ENCODE results near the gene CBFA2T3.
A peak's percentile ranks its signal among the peaks of the same experiment; 100 is the strongest.

CBFA2T3 gene

GRCh38 chr16:88936008-88936555 is 40.9 kb downstream of the CBFA2T3 start:
- H3K18ac ChIP-seq (ENCODE audit: low read depth in 1 of 2, low read length in 2 of 2), result no peak overlapping the region
- H2BK120ac ChIP-seq (ENCODE audit: low read depth, low read length), result no peak overlapping the region
- H3K4ac ChIP-seq (ENCODE audit: low read depth in 1 of 2, low read length in 2 of 2), result no peak overlapping the region
- H3K27me3 ChIP-seq (ENCODE audit: control insufficient read depth in 1 of 2, insufficient read depth in 1 of 2, low read length in 2 of 2), result peaks cover 54 to 76% of the 10 kb centered on the region in 2 experiments
- no peak overlapping the region for H4K91ac ChIP-seq (ENCODE audit: low read length)
- H2AFZ ChIP-seq (ENCODE audit: low read depth, low read length), result no peak overlapping the region
- H3K4me2 ChIP-seq (ENCODE audit: low read length, poor library complexity, severe bottlenecking), result no peak overlapping the region
- DNase-seq, result no peak
- WGBS, result 65% methylated on average over 19 of the region's 19 CpGs
- H3K27ac ChIP-seq (ENCODE audit: low read length, poor library complexity, severe bottlenecking), result no peak overlapping the region
- H3K14ac ChIP-seq (ENCODE audit: low read length in 2 of 2), result no peak overlapping the region
- no peaks in the 10 kb centered on the region for H3K9me3 ChIP-seq (ENCODE audit: control insufficient read depth, low read length)
- peaks cover 0 to 2% of the 10 kb centered on the region in 2 experiments for H3K36me3 ChIP-seq (ENCODE audit: control insufficient read depth in 1 of 2, insufficient read depth in 2 of 2, low read depth in 1 of 2, low read length in 2 of 2)
- H2BK12ac ChIP-seq (ENCODE audit: low read length in 2 of 2), result no peak overlapping the region
- H2BK15ac ChIP-seq (ENCODE audit: low read depth, poor library complexity, severe bottlenecking), result no peak overlapping the region
- no peak overlapping the region for H2BK5ac ChIP-seq (ENCODE audit: low read depth, low read length, poor library complexity, severe bottlenecking)
- no peaks in the 10 kb centered on the region for H3K79me1 ChIP-seq (replicated peaks; ENCODE audit: low read length, poor library complexity, severe bottlenecking)
- no peak overlapping the region for H2AK5ac ChIP-seq (ENCODE audit: low read length, severe bottlenecking)
- no peak overlapping the region for H3K9ac ChIP-seq (ENCODE audit: low read length)
- no peak overlapping the region for H3K23ac ChIP-seq (ENCODE audit: low read length in 2 of 2)
- no peak overlapping the region for H4K8ac ChIP-seq (ENCODE audit: low read length)
- H3K4me1 ChIP-seq (ENCODE audit: control insufficient read depth, insufficient read depth, low read depth, low read length), result peaks cover 8% of the 10 kb centered on the region
- no peak overlapping the region for H3K4me3 ChIP-seq (ENCODE audit: insufficient read depth in 1 of 2, low read depth in 1 of 2, low read length in 2 of 2)

GRCh38 chr16:88934066-88934667 is 42.8 kb downstream of the CBFA2T3 start:
- no peak for DNase-seq
- Histone ChIP-seq H2BK120ac (ENCODE audit: low read depth, low read length) (no peak overlapping the region), H3K4me3 (ENCODE audit: insufficient read depth in 1 of 2, low read depth in 1 of 2, low read length in 2 of 2) (no peak overlapping the region), H4K91ac (ENCODE audit: low read length) (no peak overlapping the region), H3K4me2 (ENCODE audit: low read length, poor library complexity, severe bottlenecking) (no peak overlapping the region), H3K9me3 (ENCODE audit: control insufficient read depth, low read length) (no peaks in the 10 kb centered on the region), H3K14ac (ENCODE audit: low read length in 2 of 2) (no peak overlapping the region), H3K36me3 (ENCODE audit: control insufficient read depth in 1 of 2, insufficient read depth in 2 of 2, low read depth in 1 of 2, low read length in 2 of 2) (peaks cover 0 to 2% of the 10 kb centered on the region in 2 experiments), H2BK15ac (ENCODE audit: low read depth, poor library complexity, severe bottlenecking) (no peak overlapping the region), H3K9ac (ENCODE audit: low read length) (no peak overlapping the region), H3K4ac (ENCODE audit: low read depth in 1 of 2, low read length in 2 of 2) (no peak overlapping the region), H3K18ac (ENCODE audit: low read depth in 1 of 2, low read length in 2 of 2) (no peak overlapping the region), H3K27me3 (ENCODE audit: control insufficient read depth in 1 of 2, insufficient read depth in 1 of 2, low read length in 2 of 2) (peaks cover 42 to 64% of the 10 kb centered on the region in 2 experiments), H2BK12ac (ENCODE audit: low read length in 2 of 2) (no peak overlapping the region), H2BK5ac (ENCODE audit: low read depth, low read length, poor library complexity, severe bottlenecking) (no peak overlapping the region), H3K23ac (ENCODE audit: low read length in 2 of 2) (no peak overlapping the region), H4K8ac (ENCODE audit: low read length) (no peak overlapping the region), H3K79me1 (replicated peaks; ENCODE audit: low read length, poor library complexity, severe bottlenecking) (no peaks in the 10 kb centered on the region), H2AFZ (ENCODE audit: low read depth, low read length) (no peak overlapping the region), H3K27ac (ENCODE audit: low read length, poor library complexity, severe bottlenecking) (no peak overlapping the region), H2AK5ac (ENCODE audit: low read length, severe bottlenecking) (no peak overlapping the region), H3K4me1 (ENCODE audit: control insufficient read depth, insufficient read depth, low read depth, low read length) (no peaks in the 10 kb centered on the region)
- 81% methylated on average over 33 of the region's 33 CpGs for WGBS

DNA sequence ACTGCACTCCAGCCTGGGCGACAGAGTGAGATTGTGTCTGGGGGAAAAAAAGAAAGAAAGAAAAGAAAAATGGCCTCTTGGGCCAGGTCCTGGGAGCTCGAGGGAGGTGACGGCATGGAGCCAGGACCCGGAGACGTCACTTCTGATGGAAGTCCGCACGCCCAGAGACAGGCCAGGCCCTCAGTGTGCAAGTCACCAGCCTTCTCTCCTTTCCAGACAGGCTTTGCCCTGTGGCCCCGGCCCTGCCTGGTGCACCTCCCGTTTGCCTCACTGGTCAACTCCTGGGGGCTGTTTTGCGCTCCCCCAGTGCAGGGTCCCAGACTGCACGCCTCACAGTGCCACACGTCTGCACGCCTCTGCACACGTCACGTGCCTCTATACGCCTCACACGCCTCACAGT is 44.1 kb downstream of the CBFA2T3 start:
- Histone ChIP-seq H3K14ac (ENCODE audit: low read length in 2 of 2) (peak overlapping the region in 1 of 2 experiments; percentile 56), H3K9me3 (ENCODE audit: control insufficient read depth, low read length) (no peaks in the 10 kb centered on the region), H3K4me1 (ENCODE audit: control insufficient read depth, insufficient read depth, low read depth, low read length) (peaks cover 4% of the 10 kb centered on the region), H2AFZ (ENCODE audit: low read depth, low read length) (no peak overlapping the region), H3K23ac (ENCODE audit: low read length in 2 of 2) (no peak overlapping the region), H3K27ac (ENCODE audit: low read length, poor library complexity, severe bottlenecking) (no peak overlapping the region), H3K4me3 (ENCODE audit: insufficient read depth in 1 of 2, low read depth in 1 of 2, low read length in 2 of 2) (no peak overlapping the region), H3K9ac (ENCODE audit: low read length) (no peak overlapping the region), H3K79me1 (replicated peaks; ENCODE audit: low read length, poor library complexity, severe bottlenecking) (no peaks in the 10 kb centered on the region), H2BK12ac (ENCODE audit: low read length in 2 of 2) (no peak overlapping the region), H3K18ac (ENCODE audit: low read depth in 1 of 2, low read length in 2 of 2) (no peak overlapping the region), H3K36me3 (ENCODE audit: control insufficient read depth in 1 of 2, insufficient read depth in 2 of 2, low read depth in 1 of 2, low read length in 2 of 2) (peaks cover 0 to 2% of the 10 kb centered on the region in 2 experiments), H2BK15ac (ENCODE audit: low read depth, poor library complexity, severe bottlenecking) (no peak overlapping the region), H3K4me2 (ENCODE audit: low read length, poor library complexity, severe bottlenecking) (no peak overlapping the region), H4K91ac (ENCODE audit: low read length) (no peak overlapping the region), H4K8ac (ENCODE audit: low read length) (no peak overlapping the region), H2BK5ac (ENCODE audit: low read depth, low read length, poor library complexity, severe bottlenecking) (no peak overlapping the region), H3K27me3 (ENCODE audit: control insufficient read depth in 1 of 2, insufficient read depth in 1 of 2, low read length in 2 of 2) (peaks cover 31 to 59% of the 10 kb centered on the region in 2 experiments), H2BK120ac (ENCODE audit: low read depth, low read length) (no peak overlapping the region), H2AK5ac (ENCODE audit: low read length, severe bottlenecking) (no peak overlapping the region), H3K4ac (ENCODE audit: low read depth in 1 of 2, low read length in 2 of 2) (no peak overlapping the region)
- no peak for DNase-seq
- WGBS, result 88% methylated on average over 17 of the region's 17 CpGs

DNA sequence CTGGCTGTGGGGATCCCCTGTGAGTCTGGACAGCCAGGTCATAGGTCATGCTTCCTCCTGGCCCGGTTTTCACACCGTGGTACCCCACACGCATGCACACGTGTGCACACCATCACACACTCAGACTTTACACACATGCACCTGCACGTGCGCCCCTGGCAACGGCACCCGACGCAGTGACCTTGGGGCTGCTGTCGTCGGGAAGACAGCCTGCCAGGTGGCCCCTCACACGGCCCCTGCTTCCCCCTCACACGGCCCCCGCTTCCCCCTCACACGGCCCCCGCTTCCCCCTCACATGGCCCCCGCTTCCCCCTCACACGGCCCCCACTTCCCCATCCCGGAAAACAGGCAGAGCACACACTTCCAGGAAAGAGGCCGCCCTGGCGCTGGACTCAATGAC is 45.1 kb downstream of the CBFA2T3 start:
- H3K4me1 ChIP-seq (ENCODE audit: control insufficient read depth, insufficient read depth, low read depth, low read length), result peaks cover 10% of the 10 kb centered on the region
- H2BK15ac ChIP-seq (ENCODE audit: low read depth, poor library complexity, severe bottlenecking), result no peak overlapping the region
- peak overlapping the region in 1 of 2 experiments; percentile 29 for H3K14ac ChIP-seq (ENCODE audit: low read length in 2 of 2)
- no peak overlapping the region for H4K8ac ChIP-seq (ENCODE audit: low read length)
- no peak for DNase-seq
- no peak overlapping the region for H2AK5ac ChIP-seq (ENCODE audit: low read length, severe bottlenecking)
- H2BK5ac ChIP-seq (ENCODE audit: low read depth, low read length, poor library complexity, severe bottlenecking), result no peak overlapping the region
- H2BK120ac ChIP-seq (ENCODE audit: low read depth, low read length), result no peak overlapping the region
- 89% methylated on average over 12 of the region's 21 CpGs for WGBS
- no peak overlapping the region for H3K4me2 ChIP-seq (ENCODE audit: low read length, poor library complexity, severe bottlenecking)
- no peak overlapping the region for H3K4me3 ChIP-seq (ENCODE audit: insufficient read depth in 1 of 2, low read depth in 1 of 2, low read length in 2 of 2)
- H3K9ac ChIP-seq (ENCODE audit: low read length), result no peak overlapping the region
- no peaks in the 10 kb centered on the region for H3K36me3 ChIP-seq (ENCODE audit: control insufficient read depth in 1 of 2, insufficient read depth in 2 of 2, low read depth in 1 of 2, low read length in 2 of 2)
- no peak overlapping the region for H3K18ac ChIP-seq (ENCODE audit: low read depth in 1 of 2, low read length in 2 of 2)
- no peaks in the 10 kb centered on the region for H3K9me3 ChIP-seq (ENCODE audit: control insufficient read depth, low read length)
- no peak overlapping the region for H4K91ac ChIP-seq (ENCODE audit: low read length)
- H3K4ac ChIP-seq (ENCODE audit: low read depth in 1 of 2, low read length in 2 of 2), result no peak overlapping the region
- H2BK12ac ChIP-seq (ENCODE audit: low read length in 2 of 2), result no peak overlapping the region
- no peak overlapping the region for H3K23ac ChIP-seq (ENCODE audit: low read length in 2 of 2)
- no peaks in the 10 kb centered on the region for H3K79me1 ChIP-seq (replicated peaks; ENCODE audit: low read length, poor library complexity, severe bottlenecking)
- no peak overlapping the region for H2AFZ ChIP-seq (ENCODE audit: low read depth, low read length)
- no peak overlapping the region for H3K27ac ChIP-seq (ENCODE audit: low read length, poor library complexity, severe bottlenecking)
- H3K27me3 ChIP-seq (ENCODE audit: control insufficient read depth in 1 of 2, insufficient read depth in 1 of 2, low read length in 2 of 2), result peaks cover 21 to 57% of the 10 kb centered on the region in 2 experiments

Measured in mesenchymal stem cell (in vitro differentiated cells and primary cell).